Keratinocyte (primary cell): ENCODE data around the gene COL9A1. TPM values are rescaled to one million over a fixed set of nuclear protein-coding genes. Genes with fewer than 3 reads are reported as not detected.

ENCODE experiments used
- DNase-seq: peaks from one replicate; pipeline ENCODE4 v3.0.0-alpha.2; 2011; ENCODE audit warnings: low read depth, missing footprints, low spot score
- FAIRE-seq: peaks from 2 replicates; lab custom pipeline; 2011; peaks lifted over from hg19 to GRCh38; lab: Jason Lieb, UNC
- H2AFZ ChIP-seq: 2 replicates; pipeline ENCODE4 v1.6.0; 2012; ENCODE audit warnings: low read length, control low read depth, inconsistent platforms; ENCODE audit not compliant: control insufficient read depth
- H3K27ac ChIP-seq: 2 replicates; pipeline ENCODE4 v1.5.1; 2011; ENCODE audit warnings: low read length; ENCODE audit not compliant: control insufficient read depth, insufficient read depth
- H3K27me3 ChIP-seq: 3 replicates; pipeline ENCODE4 v1.6.0; 2011; ENCODE audit warnings: low read length; ENCODE audit not compliant: control insufficient read depth, insufficient read depth; ENCODE audit errors: extremely low read depth
- H3K36me3 ChIP-seq, 2 experiments: 2 replicates in 1 of 2; 3 replicates in 1 of 2; pipeline ENCODE4 v1.5.1; 2011; ENCODE audit warnings: low read length in 2 of 2, mild to moderate bottlenecking in 1 of 2; ENCODE audit not compliant: control insufficient read depth in 2 of 2, insufficient read depth in 2 of 2; ENCODE audit errors: extremely low read depth in 1 of 2
- H3K4me1 ChIP-seq: 3 replicates; pipeline ENCODE4 v1.5.1; 2011; ENCODE audit warnings: low read length; ENCODE audit not compliant: control insufficient read depth, insufficient read depth; ENCODE audit errors: extremely low read depth
- H3K4me2 ChIP-seq: 3 replicates; pipeline ENCODE4 v1.6.0; 2011; ENCODE audit warnings: low read depth, low read length; ENCODE audit not compliant: control insufficient read depth, insufficient read depth; ENCODE audit errors: extremely low read depth
- H3K4me3 ChIP-seq, 3 experiments: fragments of 200-600 bp in 1 of 3; sonication (generic) in 1 of 3; 2 replicates in 2 of 3; 3 replicates in 1 of 3; pipeline ENCODE4 v1.5.1; 2011 to 2016; ENCODE audit warnings: low read length in 3 of 3, mild to moderate bottlenecking in 3 of 3, control low read depth in 2 of 3, inconsistent platforms in 1 of 3, low read depth in 1 of 3, mixed read lengths in 1 of 3, mixed run types in 1 of 3, moderate library complexity in 1 of 3; ENCODE audit not compliant: control insufficient read depth in 2 of 3, insufficient read depth in 2 of 3; ENCODE audit errors: extremely low read depth in 1 of 3
- H3K79me2 ChIP-seq: 2 replicates; pipeline ENCODE4 v1.6.0; 2012; ENCODE audit warnings: low read length; ENCODE audit not compliant: control insufficient read depth, insufficient read depth
- H3K9ac ChIP-seq: 3 replicates; pipeline ENCODE4 v1.6.0; 2011; ENCODE audit warnings: low read length; ENCODE audit not compliant: control insufficient read depth, insufficient read depth; ENCODE audit errors: extremely low read depth
- H3K9me1 ChIP-seq: 3 replicates; pipeline ENCODE4 v1.6.0; 2011; ENCODE audit warnings: low read length; ENCODE audit not compliant: control insufficient read depth, insufficient read depth; ENCODE audit errors: extremely low read depth
- H3K9me3 ChIP-seq: 2 replicates; pipeline ENCODE4 v1.5.1; 2012; ENCODE audit warnings: low read depth, low read length; ENCODE audit not compliant: control insufficient read depth
- H4K20me1 ChIP-seq: 3 replicates; pipeline ENCODE4 v1.6.0; 2011; ENCODE audit warnings: low read length; ENCODE audit not compliant: control insufficient read depth, insufficient read depth; ENCODE audit errors: extremely low read depth
- EZH2 ChIP-seq: IDR thresholded peaks from one replicate; pipeline ENCODE4 v1.6.1; 2012; ENCODE audit warnings: inconsistent platforms, mild to moderate bottlenecking, low read length, moderate library complexity
- dilution Hi-C: fragments of 300-500 bp; cut with MboI; formaldehyde crosslinking; loops from one replicate; pipeline ENCODE4 v1.7.0; 2020; ENCODE audit warnings: low sequenced_read_pairs; ENCODE audit not compliant: extremely low pct_ligation_motif_present
- polyA plus RNA-seq, 5 experiments: library from polyadenylated mRNA; depleted of rRNA in 3 of 5; stranded (reverse) in 3 of 5; stranded (forward) in 1 of 5; unstranded in 1 of 5; fragments of >200 nt; gene quantifications; 1 replicate in 1 of 5; 2 replicates in 3 of 5; 3 replicates in 1 of 5; pipeline versions ENCODE4 v1.2.1 to v1.2.3, GENCODE V29; 2011 to 2012; ENCODE audit warnings: missing spikeins in 2 of 5, low read depth in 1 of 5, low replicate concordance in 1 of 5
- TF ChIP-seq, protein P1 (sequence below), 3 experiments: IDR thresholded peaks in 1 of 3; conservative IDR thresholded peaks in 1 of 3; optimal IDR thresholded peaks in 1 of 3; 2 replicates in 2 of 3; 3 replicates in 1 of 3; pipeline versions ENCODE3 to v1.5.1; 2011; ENCODE audit warnings: low read length in 3 of 3, mild to moderate bottlenecking in 3 of 3, moderate library complexity in 2 of 3, control low read depth in 1 of 3, inconsistent platforms in 1 of 3; ENCODE audit not compliant: insufficient read depth in 2 of 3; ENCODE audit errors: extremely low read depth in 1 of 3

COL9A1 gene
- polyA plus RNA-seq, 1 donor (not counting 4 experiments of a cell fraction or from before 2014, with no cell fraction given), result not detected

DNA sequence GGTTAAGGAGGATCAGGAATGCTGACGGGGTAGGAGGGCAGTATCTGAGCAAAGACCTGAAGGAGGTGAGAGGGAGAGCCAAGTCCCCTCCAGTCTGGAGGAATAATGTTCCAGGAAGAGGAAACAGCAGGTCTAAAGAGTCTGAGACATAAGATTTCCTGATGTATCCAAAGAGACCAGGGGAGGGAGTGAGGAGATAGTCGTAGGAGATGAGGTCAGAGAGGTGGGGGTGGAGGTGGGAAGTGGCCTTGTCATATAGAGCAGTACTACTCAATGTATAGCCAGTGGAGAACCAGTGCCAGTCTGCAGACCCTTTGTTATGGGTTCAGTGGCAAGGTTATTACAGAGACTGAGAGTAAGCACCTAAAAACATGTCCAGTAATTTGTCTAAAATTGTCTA, 130.6 kb downstream of the COL9A1 start:
- DNase-seq (no peak), FAIRE-seq (no peak)
- no peaks in the 10 kb centered on the region for H3K9me1 ChIP-seq
- H3K9me3 ChIP-seq, result no peaks in the 10 kb centered on the region
- H3K4me3 ChIP-seq, result no peak overlapping the region
- no peak overlapping the region for H3K9ac ChIP-seq
- H3K79me2 ChIP-seq, result no peaks in the 10 kb centered on the region
- dilution Hi-C loops, result no loop called here
- TF ChIP-seq, protein P1, sequence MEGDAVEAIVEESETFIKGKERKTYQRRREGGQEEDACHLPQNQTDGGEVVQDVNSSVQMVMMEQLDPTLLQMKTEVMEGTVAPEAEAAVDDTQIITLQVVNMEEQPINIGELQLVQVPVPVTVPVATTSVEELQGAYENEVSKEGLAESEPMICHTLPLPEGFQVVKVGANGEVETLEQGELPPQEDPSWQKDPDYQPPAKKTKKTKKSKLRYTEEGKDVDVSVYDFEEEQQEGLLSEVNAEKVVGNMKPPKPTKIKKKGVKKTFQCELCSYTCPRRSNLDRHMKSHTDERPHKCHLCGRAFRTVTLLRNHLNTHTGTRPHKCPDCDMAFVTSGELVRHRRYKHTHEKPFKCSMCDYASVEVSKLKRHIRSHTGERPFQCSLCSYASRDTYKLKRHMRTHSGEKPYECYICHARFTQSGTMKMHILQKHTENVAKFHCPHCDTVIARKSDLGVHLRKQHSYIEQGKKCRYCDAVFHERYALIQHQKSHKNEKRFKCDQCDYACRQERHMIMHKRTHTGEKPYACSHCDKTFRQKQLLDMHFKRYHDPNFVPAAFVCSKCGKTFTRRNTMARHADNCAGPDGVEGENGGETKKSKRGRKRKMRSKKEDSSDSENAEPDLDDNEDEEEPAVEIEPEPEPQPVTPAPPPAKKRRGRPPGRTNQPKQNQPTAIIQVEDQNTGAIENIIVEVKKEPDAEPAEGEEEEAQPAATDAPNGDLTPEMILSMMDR (optimal IDR thresholded peaks at IDR 0.05 in 1 of 3, IDR thresholded peaks at IDR 0.05 in 1 of 3, conservative IDR thresholded peaks at IDR 0.05 in 1 of 3; ENCODE audit: extremely low read depth in 1 of 3, insufficient read depth in 2 of 3, low read length in 3 of 3), result no peak
- no peak for TF ChIP-seq EZH2
- H3K27me3 ChIP-seq, result no peaks in the 10 kb centered on the region
- H3K4me1 ChIP-seq, result no peaks in the 10 kb centered on the region
- no peaks in the 10 kb centered on the region for H4K20me1 ChIP-seq
- H2AFZ ChIP-seq, result no peak overlapping the region
- no peak overlapping the region for H3K4me2 ChIP-seq
- no peaks in the 10 kb centered on the region for H3K36me3 ChIP-seq
- H3K27ac ChIP-seq, result no peak overlapping the region

DNA sequence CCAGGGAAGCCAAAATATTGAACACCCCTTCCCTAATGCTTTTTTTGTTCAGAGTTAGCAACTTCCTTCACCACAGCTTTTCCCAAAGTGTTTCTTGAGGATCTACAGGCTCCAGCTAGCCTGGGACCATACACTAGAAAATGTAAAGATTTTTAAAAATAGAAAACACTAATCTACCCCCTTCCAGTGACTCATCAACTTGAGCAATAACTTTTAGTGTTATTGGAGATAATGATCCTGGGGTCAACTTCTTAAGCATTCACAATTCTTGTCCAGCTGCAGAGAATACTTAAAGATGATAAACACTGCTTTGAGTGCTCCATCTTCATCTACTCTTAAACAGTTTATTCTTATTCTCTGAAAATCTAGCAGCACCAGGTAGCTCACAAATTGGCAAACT, 131.6 kb downstream of the COL9A1 start:
- Histone ChIP-seq H3K27me3 (no peaks in the 10 kb centered on the region), H3K4me3 (no peak overlapping the region), H3K27ac (no peak overlapping the region), H3K36me3 (no peaks in the 10 kb centered on the region), H2AFZ (no peak overlapping the region), H3K4me2 (no peak overlapping the region), H3K4me1 (no peaks in the 10 kb centered on the region), H3K9me3 (no peaks in the 10 kb centered on the region), H3K79me2 (no peaks in the 10 kb centered on the region), H3K9me1 (no peaks in the 10 kb centered on the region), H4K20me1 (no peaks in the 10 kb centered on the region), H3K9ac (no peak overlapping the region)
- DNase-seq, result no peak
- dilution Hi-C loops, result no loop called here
- TF ChIP-seq, protein P1 (optimal IDR thresholded peaks at IDR 0.05 in 1 of 3, IDR thresholded peaks at IDR 0.05 in 1 of 3, conservative IDR thresholded peaks at IDR 0.05 in 1 of 3; ENCODE audit: extremely low read depth in 1 of 3, insufficient read depth in 2 of 3, low read length in 3 of 3), result no peak
- TF ChIP-seq EZH2, result no peak
- FAIRE-seq, result no peak
